ENCODE measurements around the gene LBH.

LBH gene

DNA sequence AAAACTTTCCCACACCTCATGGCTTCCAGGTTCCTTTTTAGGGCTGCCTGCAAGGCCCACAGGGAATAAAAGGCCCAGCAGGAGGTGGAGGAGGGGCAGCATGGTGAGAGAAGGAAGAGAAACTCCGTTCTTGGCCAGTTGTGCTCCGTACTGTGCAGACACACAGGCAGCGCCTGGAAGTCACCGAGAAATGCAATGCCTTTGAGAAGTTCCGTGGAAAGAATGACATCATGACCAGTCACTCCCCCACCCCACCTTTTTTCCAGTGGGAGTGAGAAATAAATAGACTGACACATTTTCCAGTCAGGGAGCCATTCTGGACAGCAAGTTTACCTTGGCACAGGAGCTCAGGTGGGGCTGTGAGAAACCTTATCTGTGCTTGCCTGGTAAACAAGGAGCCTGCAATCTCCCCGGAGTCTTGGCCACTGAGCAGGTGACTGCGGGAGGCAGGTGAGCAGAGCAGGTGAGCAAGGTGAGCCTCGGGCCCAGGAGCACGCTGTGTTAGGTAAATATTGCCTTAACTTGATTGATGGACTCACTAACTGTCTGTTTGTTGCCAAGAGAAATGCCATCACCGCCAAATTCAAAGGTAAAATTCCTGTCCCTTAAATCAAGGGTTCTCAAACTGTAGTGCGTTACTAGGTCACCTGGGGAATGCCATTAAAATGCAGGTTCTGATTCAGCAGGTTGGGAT, 13.5 kb upstream of the LBH start:
- no peak for DNase-seq

DNA sequence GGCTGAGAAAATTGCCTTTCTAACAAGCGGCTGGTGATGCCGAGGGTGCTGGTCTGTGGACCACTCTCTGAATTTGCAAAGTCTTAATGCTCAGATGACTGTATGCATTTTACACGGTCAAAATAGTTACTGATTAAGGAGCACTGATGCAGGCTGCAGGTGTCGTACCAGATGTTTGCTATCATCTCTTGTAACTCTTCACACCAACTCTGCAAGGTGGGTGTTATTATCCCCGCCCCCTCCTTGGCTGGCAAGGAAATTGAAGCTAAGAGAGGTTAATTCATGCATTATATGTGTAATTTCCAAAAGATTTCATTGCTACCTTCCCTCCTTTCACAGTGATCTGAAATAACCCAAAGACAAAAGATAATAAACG, 13.0 kb upstream of the LBH start:
- no peak for DNase-seq

DNA sequence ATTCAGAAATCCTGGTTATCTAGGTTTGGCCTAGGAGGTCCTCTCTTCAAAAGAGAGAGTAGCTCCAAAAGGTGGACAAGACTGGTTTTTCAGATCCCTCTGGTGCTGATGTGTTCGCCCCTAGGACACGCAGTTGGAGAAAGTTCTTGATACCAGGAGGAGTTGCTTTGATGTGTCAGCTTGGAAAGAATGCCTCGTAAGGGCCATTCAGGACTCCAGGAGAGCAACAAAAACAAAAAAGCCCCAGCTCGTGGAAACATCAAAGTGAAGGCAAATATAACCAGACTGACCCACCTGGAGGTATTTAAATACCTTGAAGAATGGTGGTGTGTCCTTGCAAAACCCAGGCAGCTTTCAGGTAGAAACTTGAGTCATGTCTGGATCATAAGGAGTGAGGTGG, 12.5 kb upstream of the LBH start:
- DNase-seq, result no peak

GRCh38 chr2:30219886-30220875, 11.2 kb upstream of the LBH start:
- no peak for DNase-seq

DNA sequence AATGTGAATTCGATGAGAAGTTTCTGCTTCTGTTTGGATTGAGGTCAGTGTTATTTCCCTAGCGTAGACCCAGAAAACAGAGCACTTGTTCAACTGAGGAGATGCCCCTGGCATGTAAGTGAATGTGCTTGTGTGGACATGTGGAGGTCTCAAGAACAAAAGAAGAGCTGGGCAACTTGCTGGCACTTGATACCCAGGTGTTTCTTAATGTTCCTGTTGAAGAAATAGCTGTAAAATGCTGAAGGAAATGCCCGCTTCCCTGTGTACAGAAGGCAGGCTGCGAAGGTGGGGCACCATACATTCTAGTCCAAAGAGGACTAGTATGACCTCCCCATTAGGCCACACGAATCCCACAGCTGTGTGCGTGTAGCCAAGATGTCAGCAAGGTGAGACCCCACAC, 9.8 kb upstream of the LBH start:
- no peak for DNase-seq

GRCh38 chr2:30222031-30222430, 9.3 kb upstream of the LBH start:
- DNase-seq, result no peak

- no peak for DNase-seq
These were observed 8.5 kb upstream of the LBH start for GRCh38 chr2:30222636-30223360.

DNA sequence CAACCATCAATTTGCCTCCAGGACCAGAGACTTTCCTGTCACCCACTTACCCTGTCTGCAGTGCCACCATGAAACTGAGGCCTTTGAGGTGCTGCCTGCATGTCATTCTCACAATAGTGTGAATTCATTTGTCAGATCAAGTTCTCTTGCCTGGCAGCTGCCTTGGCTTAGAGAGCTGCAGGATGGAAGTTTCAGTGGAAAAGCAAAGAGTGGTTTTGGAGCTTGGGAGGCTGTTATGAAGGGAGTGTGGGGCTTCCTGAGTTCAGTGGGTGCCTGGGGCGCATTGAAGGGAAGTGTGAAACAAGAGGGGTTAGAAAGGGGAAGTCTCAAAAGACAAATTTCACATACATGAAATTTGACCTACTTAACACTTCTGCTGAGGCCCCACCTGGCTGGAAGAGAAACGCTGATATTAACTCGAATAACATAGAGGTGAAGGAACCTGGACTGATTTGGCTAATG, 7.9 kb upstream of the LBH start:
- no peak for DNase-seq

DNA sequence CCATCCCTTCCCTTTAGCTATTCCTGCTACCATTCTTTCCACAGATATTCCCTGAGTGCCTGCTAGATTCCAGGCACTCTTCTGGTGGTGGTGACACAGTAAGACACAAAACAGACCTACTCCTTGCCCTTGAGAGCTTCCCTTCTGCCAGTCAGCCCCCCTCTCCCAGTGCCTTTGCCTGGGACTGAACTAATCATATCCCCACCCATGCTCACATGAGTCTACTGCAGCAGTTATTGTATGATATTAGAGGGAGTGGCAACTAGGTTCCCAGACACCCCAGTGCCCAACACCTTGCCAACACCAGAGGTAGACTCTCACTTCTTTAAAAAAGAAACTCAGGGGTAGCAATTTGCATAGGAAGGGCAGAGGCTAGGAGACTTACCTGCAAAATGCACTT, 7.2 kb upstream of the LBH start:
- DNase-seq, result no peak

DNA sequence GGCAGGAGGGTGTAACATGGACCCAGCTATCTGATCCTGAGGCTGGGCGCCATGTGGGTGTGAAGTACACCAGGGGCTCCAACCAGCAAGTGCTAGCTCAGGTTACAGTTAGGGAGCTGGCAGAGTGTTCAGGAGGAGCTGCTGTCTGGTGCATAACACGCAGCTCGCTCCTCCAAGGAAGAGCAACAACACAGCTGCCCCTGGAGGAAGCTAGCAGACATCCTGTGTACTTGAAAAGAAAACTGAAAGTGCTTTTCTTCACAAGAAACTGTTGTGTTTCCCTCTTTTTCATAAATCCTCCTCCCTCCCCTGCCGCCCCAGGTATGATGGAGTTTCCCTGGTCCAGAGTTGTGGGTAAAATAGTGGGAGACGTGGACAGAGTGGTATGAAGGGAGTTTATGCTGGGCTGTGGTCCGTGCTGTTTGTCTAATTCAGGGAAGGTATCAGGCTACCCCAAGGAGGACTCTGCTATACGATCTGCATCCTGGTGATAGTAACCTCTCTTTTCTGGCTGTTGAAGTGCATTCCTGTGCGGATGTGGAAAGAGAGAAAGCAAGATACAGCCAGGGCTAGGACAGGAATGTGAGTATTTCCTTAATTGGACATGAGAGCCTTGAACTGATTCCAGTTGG, 6.1 kb upstream of the LBH start:
- DNase-seq, result peak; percentile 59

DNA sequence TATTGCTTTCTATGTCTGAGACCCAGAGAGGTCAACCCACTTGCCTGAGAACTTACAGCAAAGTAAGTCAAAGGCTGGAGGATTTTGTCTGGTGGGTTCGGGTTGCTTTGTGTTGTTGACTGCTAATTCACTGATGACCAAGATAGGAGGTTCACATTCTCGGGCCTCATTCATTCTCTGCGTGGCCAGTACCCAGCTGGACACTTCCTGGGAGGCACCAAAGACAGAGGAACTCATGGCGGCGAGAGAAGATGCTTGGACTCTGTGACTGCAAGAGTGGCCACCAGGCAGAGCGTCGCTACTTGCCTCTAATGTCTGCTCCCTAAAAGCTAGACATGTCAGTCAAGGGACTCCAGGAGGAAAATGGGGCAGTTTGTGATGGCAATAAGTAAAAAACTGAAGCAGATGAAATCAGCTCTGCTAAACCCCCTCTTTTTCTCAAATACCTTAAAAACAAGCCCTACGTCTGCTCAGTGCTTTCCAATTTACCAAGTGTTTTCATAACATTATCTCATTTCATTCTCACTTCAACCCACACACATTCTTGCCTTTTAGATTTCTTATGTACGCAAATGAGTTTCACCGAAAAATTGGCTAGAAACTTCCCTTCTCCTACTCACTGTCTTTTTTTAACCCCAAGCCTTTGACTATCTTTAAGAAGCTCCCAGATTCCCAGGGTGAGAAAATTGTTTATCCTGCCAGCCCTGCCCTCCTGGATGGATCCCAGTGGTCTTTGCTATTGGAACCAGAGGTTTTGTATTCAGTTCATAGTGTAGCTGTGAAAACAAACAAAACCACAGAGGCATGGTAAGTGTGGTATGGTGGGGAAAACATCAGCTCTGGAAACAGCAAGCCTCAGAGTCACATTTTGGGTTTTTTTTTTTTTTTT, 4.9 kb upstream of the LBH start:
- DNase-seq, result no peak

DNA sequence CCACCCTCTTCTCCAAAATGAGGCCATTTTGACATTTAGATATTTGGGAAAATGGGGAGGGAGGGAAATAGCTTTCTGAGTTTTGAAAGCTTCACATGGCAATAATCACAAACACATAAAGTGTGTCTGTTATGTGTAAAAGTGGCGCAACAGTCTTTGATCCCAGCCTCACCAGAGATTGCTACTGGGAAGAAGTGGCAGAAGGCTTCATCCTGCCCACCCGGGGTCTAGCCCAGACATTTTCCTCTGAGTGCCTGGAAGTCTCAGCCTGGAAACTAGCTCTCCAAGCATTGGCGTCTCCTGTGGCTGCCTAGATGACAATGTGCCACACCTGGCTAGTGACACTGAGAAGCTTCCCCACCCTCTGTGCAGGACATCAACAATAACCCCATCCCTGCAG, 1.7 kb upstream of the LBH start:
- no peak for DNase-seq

- DNase-seq, result no peak
These were observed 680 bp upstream of the LBH start for GRCh38 chr2:30230497-30231211.

- peak; percentile 11 for DNase-seq
These were observed 864 bp downstream of the LBH start for GRCh38 chr2:30231996-30232800.

GRCh38 chr2:30232801-30233130, 1.4 kb downstream of the LBH start:
- DNase-seq, result no peak

DNA sequence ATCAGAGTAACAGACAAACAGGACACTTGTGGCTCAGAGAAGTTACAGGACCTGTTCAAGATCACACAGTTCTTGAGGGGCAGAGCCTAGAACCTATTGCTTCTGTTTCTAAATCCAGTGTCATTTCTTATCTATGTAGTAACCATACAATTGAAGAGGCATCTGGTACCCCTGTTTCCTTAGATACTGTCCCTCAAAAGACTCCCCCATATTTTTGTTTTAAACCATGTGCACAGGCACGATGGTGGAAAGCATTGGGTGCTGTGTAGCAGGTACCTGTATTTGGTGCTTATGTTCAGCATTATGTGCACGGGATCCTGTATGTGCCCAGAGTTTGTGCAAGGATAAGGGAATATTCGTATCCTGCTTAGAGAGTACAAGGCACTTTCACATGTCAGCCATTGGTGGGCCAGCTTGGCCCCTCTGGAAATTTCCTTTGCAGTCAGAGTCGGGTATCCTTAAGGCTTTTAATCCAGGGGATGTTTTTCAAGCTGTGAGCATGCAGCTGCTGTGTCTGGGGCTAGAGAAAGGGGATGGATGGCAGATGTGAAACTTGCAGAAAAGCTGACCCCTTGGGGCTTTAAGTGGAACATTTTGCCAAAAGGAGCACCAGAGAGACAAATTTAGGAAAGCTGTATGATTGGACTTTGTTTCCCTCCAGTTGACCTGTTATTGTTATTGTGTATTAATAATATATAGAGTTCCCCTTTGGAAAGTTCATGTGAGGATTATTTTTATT, 2.1 kb downstream of the LBH start:
- no peak for DNase-seq

DNA sequence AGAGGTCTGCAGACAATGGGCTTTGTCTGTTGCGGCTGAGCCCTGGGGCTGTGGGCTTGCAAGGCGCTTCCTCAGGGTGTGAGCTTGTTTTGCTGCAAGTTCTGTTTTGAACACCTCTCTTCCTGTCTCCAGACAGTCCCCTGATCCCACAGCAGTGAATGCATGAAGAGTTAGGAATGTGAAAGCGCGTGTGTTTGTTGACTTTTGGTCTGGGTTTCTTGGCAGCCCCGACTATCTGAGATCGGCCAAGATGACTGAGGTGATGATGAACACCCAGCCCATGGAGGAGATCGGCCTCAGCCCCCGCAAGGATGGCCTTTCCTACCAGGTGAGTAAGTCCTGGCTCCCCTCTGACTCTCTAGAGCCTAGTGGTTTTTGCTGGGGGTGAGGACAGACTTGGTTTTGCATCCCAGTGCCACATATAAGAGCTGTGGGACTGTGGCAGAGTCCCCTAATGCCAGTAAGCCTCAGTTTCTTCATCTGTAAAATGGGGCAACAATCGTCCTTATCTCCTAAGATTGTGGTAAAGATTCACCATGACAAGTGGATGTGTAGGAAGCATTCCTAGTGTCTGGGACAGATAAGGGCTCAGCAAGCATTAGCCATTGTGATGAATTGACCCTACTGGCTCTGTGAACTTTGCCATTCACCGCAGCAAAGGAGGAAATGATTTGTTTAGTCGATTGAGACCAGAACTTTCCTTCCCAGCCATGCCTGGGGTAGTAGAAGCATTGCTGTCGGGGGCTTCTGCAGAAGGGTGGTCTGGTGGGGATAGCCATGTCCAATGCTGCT, 3.0 kb downstream of the LBH start:
- DNase-seq, result peak; percentile 67

DNA sequence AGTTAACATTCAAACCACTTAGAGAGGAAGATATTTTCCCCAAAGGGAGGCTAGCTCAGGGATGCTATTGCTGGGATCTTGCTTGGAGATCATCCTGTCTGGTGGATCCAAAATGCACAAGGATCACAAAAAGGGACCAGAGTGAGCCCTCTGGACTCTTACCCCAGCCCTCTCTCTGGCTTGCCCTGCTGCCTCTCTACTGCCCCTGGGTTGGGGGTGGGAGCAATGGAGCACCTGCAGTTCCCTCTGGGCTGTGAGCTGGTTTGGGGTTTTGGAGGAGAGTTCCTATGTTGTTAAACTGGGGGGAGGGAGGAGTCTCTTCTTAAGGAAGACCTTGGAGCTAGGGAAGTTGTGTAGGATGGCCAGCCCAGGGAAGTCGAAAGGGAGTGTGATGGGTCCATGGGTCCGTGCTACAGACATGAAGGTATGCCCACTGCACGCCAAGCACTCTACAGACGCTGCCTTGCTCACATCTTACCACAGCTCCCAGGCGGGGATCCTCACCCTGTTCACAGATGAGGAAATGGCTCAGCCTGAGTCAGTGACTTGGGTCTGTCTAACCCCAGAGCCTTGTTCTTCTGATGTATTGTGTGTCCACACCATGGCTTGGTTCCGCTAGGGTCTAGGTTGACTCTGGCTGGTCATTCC, 3.8 kb downstream of the LBH start:
- DNase-seq, result no peak
